PFSK-1 (cell line): ENCODE results near the gene BBS10.

Experiments
- FOXP2 ChIP-seq: optimal IDR thresholded peaks from 2 replicates; pipeline ENCODE3; 2011; ENCODE audit warnings: borderline replicate concordance, control low read depth, inconsistent platforms; ENCODE audit not compliant: insufficient read depth; ENCODE audit errors: extremely low read length, extremely low read depth
- POLR2AphosphoS5 ChIP-seq: IDR thresholded peaks from 2 replicates; pipeline ENCODE4 v1.6.1; 2012; ENCODE audit warnings: low read depth, mild to moderate bottlenecking, control low read depth, low read length, moderate library complexity
- REST ChIP-seq, 2 experiments: IDR thresholded peaks; 2 replicates each; pipeline versions ENCODE4 v1.6.1 to v1.8.0; 2011 to 2012; ENCODE audit warnings: low read depth in 2 of 2, low read length in 2 of 2, control low read depth in 1 of 2, inconsistent platforms in 1 of 2, mild to moderate bottlenecking in 1 of 2, moderate library complexity in 1 of 2; ENCODE audit not compliant: insufficient read depth in 1 of 2
- SIN3A ChIP-seq: IDR thresholded peaks from 2 replicates; pipeline ENCODE4 v1.6.1; 2012; ENCODE audit warnings: mild to moderate bottlenecking, low read length, moderate library complexity, borderline replicate concordance; ENCODE audit not compliant: insufficient read depth
- TAF1 ChIP-seq: IDR thresholded peaks from 2 replicates; pipeline ENCODE4 v1.6.1; 2012; ENCODE audit warnings: low read length, control low read depth, borderline replicate concordance; ENCODE audit not compliant: insufficient read depth

BBS10 gene

GRCh38 chr12:76332606-76333005 is 15.6 kb downstream of the BBS10 start:
- TF ChIP-seq FOXP2 (no peak), TAF1 (no peak), SIN3A (no peak), REST (IDR thresholded peaks at IDR 0.05; ENCODE audit: insufficient read depth in 1 of 2, low read depth in 2 of 2, low read length in 2 of 2) (no peak)

GRCh38 chr12:76329606-76330005 is 18.6 kb downstream of the BBS10 start:
- TF ChIP-seq REST (IDR thresholded peaks at IDR 0.05; ENCODE audit: insufficient read depth in 1 of 2, low read depth in 2 of 2, low read length in 2 of 2) (no peak), SIN3A (no peak), FOXP2 (no peak), POLR2AphosphoS5 (no peak), TAF1 (no peak)

- TF ChIP-seq FOXP2 (no peak), SIN3A (no peak), POLR2AphosphoS5 (no peak), TAF1 (no peak), REST (IDR thresholded peaks at IDR 0.05; ENCODE audit: insufficient read depth in 1 of 2, low read depth in 2 of 2, low read length in 2 of 2) (no peak)
Observed at GRCh38 chr12:76329159-76329558, 19.1 kb downstream of the BBS10 start.

- no peak for TF ChIP-seq REST (IDR thresholded peaks at IDR 0.05; ENCODE audit: insufficient read depth in 1 of 2, low read depth in 2 of 2, low read length in 2 of 2)
- no peak for TF ChIP-seq POLR2AphosphoS5
- TF ChIP-seq SIN3A = no peak
- no peak for TF ChIP-seq TAF1
- no peak for TF ChIP-seq FOXP2
Observed at GRCh38 chr12:76318773-76319594, 29.2 kb downstream of the BBS10 start.
